ENCODE data around the gene CCDC136.

The CCDC136 gene

DNA sequence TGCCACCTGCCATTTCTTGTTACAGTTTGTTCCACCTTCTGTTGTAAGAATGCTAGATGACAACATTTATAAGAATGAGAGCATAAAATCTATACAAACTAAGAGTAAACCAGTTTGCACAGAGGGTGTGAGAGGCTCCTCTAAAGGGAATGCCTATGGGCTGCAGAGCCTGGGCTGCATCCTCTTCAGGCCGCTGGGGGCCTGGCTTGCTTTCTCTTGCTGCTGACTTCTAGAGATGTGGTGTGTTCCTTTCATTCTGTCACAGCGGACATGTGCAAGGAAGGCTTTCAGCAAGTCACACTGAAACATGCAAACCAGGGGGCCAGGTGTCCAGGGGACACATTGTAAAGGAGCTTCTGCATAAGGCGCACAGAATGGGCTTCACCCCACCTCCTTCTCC, 63.8 kb downstream of the CCDC136 start:
- DNase-seq (ENCODE audit: extremely low spot score) = no peak
- TF ChIP-seq, protein P1, sequence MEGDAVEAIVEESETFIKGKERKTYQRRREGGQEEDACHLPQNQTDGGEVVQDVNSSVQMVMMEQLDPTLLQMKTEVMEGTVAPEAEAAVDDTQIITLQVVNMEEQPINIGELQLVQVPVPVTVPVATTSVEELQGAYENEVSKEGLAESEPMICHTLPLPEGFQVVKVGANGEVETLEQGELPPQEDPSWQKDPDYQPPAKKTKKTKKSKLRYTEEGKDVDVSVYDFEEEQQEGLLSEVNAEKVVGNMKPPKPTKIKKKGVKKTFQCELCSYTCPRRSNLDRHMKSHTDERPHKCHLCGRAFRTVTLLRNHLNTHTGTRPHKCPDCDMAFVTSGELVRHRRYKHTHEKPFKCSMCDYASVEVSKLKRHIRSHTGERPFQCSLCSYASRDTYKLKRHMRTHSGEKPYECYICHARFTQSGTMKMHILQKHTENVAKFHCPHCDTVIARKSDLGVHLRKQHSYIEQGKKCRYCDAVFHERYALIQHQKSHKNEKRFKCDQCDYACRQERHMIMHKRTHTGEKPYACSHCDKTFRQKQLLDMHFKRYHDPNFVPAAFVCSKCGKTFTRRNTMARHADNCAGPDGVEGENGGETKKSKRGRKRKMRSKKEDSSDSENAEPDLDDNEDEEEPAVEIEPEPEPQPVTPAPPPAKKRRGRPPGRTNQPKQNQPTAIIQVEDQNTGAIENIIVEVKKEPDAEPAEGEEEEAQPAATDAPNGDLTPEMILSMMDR (IDR thresholded peaks at IDR 0.05; ENCODE audit: control extremely low read depth, extremely low read depth, low read depth, missing control alignments) = no peak
- CTCF ChIA-PET = interaction anchor here (1.1 kb wide), 1 partner anchor 13 kb away, joined by 3 read pairs; no protein-coding TSS in a partner anchor
- POLR2A ChIA-PET = no interaction called here

DNA sequence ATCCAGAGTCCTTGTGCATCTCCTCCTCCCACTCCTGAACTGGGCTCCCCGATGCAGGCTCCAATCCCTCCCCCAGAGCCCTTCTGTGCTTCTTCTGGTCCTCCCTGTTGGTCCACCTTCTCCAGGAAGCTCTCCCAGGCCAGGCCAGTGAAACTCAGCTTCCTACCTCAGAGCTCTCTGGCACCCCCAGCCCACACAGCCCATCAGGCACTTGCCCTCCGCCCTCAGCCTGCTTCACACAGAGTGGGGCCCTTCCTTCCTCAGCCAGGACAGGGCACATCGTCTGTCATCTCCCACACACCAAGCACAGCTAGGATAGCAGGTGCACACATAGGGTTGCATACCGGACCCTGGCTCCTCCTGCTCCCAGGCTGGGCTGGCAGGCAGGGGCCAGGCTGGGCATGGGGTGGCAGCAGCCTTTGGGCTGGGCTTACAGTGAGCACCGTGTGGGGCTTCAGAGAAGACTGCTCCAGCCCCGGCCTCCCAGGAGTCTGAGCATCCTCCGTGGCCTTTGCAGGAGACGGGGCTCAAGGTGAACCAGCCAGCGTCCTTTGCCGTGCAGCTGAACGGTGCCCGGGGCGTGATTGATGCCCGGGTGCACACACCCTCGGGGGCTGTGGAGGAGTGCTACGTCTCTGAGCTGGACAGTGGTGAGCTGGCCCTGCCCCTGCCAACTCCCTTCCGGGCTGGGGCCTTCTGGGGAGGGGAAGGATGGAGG, 64.4 kb downstream of the CCDC136 start:
- no peak for DNase-seq (ENCODE audit: extremely low spot score)
- POLR2A ChIA-PET = no interaction called here
- TF ChIP-seq, protein P1 (IDR thresholded peaks at IDR 0.05; ENCODE audit: control extremely low read depth, extremely low read depth, low read depth, missing control alignments) = no peak
- CTCF ChIA-PET = interaction anchor here (1.1 kb wide), 1 partner anchor 13 kb away, joined by 3 read pairs; no protein-coding TSS in a partner anchor

DNA sequence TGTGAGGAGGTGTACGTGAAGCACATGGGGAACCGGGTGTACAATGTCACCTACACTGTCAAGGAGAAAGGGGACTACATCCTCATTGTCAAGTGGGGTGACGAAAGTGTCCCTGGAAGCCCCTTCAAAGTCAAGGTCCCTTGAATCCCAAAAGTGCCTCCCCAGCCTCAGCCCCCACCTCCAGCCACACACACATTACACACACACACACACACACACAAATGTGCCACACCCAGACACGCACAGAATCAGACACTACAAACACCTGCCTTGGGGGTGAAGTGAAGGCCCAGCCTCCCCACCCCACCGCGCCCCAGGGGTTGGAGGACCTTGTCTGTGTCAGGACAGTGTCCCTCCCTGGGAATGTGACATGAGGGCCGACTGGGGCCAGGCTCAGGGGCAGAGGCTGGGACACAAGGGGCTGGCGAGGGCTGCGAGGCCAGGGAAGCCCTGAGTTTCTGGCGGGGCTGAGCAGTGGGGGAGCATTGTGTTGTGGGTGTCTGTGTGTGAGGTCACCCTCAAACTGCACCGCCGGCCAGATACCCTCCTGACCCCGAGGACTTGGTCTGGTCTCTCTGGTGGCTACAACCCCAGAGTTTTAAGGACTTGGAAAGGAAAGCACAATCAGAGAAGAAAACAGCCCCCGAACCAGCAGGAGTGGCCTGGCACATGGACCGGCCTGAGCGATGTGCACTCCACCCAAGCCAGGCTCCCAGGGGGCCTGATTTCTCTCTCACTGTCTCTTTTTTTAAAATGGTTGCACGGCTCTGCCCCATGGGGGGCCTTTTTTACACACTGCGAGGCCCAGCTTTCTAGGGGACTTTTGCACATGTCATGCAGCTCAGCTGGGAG, 66.8 kb downstream of the CCDC136 start:
- TF ChIP-seq, protein P1 (IDR thresholded peaks at IDR 0.05; ENCODE audit: control extremely low read depth, extremely low read depth, low read depth, missing control alignments) = no peak
- no peak for DNase-seq (ENCODE audit: extremely low spot score)
- ChIA-PET CTCF (interaction anchor here (1.3 to 4.5 kb wide), 3 partner anchors 13 to 18 kb away, joined by 3 to 20 read pairs (median 5); no protein-coding TSS in a partner anchor), POLR2A (no interaction called here)

DNA sequence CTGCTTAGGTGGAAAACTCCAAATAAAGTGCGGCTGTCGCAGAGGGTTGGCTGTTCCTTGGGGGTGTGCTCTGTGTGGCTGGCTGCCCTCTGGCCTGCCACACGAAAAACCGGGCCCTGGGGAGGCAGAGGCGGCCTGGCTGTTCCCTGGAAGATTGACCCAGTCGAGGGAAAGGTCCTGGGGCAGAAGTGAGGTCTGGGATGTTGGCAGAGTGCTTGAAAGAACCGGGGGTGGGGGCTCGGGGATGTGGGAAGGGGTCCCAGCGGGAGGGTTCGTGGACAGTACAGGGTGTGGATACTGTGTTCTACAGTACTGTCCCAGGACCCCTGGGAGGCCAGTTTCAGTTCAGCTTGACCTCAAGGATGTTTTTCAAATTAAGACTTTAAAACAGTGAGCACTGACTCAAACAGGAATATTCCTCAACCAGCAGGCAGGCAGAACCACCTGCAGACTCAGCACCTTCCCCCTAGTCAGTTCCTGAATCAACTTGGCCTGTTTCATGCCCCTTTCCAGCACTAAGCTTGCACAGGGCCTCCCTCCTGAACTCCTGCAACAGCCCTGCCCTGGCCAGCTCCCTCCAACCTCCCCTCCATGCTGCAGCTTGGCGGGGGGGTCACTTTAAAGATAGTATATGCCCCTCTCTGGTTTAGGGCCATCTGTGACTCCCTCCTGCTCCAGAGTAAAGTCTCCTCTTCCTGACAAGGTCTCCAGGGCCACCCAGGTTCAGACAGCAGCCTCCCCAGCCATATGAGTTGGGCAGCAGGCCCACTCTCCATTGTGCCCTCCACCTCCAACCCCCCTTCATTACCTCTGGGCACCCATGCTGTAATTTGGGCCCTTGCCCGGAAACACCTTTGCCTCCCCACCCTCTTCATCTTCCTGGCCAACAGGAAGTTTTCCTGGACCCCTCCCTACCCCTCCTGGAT, 67.7 kb downstream of the CCDC136 start:
- TF ChIP-seq, protein P1 (IDR thresholded peaks at IDR 0.05; ENCODE audit: control extremely low read depth, extremely low read depth, low read depth, missing control alignments) = no peak
- POLR2A ChIA-PET = no interaction called here
- no peak for DNase-seq (ENCODE audit: extremely low spot score)
- CTCF ChIA-PET = interaction anchor here (0.7 to 4.5 kb wide), 6 partner anchors 12 to 359 kb away, joined by 3 to 20 read pairs (median 4); no protein-coding TSS in a partner anchor

DNA sequence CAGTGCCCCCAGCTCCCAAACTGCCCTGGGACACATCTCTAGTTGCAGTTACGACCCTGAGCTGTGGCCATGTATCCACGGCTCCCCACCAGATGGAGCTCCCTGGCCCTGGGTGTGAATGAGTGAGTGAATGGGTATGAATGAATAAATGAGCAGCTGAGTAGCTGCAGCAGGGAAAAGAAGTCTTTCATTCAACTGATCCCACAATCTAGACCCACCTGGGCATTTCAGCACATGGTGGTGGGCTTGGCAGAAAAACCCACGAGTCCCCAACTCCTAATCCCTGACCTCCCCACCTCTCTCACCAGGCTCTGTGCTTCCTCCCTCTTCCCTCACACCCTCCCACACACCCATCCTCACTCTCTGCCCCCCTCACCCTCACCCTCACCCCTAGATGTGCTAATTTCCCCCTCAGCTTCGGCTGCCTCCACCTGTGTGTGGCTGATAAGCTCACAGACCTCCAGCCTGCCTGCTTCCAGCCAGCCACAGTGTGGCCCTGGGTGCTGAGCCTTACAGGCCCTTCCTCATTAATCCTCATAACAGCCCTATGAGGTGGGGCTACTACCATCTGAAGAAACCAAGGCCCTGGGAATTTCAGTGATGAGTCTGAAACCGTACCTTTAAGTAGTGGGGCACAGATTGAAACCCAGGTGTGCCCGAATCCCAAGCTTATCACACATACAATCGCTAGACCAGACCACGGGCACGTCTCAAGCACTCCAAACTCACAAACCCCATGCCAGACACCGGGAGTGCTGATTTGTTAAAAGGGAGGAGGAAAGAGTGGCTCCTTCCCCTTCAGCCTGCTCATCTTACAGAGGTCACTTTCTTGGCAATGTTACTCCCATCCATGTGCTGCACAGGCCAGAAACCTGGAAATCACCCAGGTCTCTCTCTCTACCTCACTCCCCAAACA, 68.6 kb downstream of the CCDC136 start:
- POLR2A ChIA-PET = no interaction called here
- CTCF ChIA-PET = interaction anchor here (0.7 to 4.5 kb wide), 7 partner anchors 11 to 358 kb away, joined by 3 to 20 read pairs (median 3); no protein-coding TSS in a partner anchor
- no peak for DNase-seq (ENCODE audit: extremely low spot score)
- TF ChIP-seq, protein P1 (IDR thresholded peaks at IDR 0.05; ENCODE audit: control extremely low read depth, extremely low read depth, low read depth, missing control alignments) = no peak

Data from GM10248 (cell line).